Measurements from ENCODE around the gene NANS. TPM values are rescaled to one million over a fixed set of nuclear protein-coding genes. Genes with fewer than 3 reads are reported as not detected.

NANS gene
- total RNA-seq, 1 experiment from 2014 or later, result 40.4 TPM

DNA sequence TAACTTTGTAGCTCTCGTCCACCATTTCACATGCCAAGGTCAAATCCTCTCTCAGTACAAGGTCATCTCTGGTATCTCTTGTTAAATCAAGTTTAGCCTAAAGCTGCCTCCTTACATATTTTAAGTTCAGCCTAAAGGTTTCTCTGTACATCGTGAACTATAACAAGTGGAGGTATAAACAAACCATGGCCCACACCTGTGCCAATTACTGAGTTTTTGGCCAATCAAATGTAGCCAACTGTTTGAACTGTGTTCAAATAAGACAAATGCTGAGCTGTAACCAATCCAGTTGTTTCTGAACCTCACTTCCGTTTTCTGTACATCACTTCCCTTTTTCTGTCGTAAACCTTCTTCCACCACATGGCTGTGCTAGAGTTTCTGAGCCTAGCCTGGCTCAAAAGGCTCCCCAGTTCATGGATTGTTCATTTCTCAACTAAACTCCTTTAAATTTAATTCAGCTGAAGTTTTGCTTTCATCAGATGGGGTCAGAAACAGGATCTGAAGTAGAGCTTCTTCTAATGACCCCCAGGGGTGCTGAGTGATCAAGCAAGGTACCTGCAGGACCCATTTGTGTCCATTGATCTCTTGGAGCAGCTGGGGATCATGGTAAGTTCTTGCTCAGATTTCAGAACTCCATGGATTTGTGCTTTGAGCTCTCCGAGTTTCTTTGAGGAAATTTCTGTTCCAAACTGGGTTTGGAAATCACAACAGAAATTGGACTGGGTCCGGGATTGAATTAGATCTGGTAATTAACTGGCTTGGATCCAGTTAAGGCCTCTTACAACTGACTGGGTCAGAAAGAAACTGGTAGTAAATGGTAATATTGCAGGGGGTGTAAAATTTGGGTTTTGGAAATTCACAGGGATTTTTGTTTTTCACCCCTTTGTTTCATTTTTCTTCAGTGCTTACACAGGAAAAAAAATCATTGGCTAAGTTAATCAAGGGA lies 11.0 kb upstream of the NANS start:
- H4K91ac ChIP-seq (ENCODE audit: insufficient read length, low read depth, low read length), result no peak overlapping the region
- no peak overlapping the region for H3K18ac ChIP-seq (ENCODE audit: insufficient read length, low read depth, low read length)
- no peaks in the 10 kb centered on the region for H3K9me3 ChIP-seq (ENCODE audit: control insufficient read depth, low read depth, low read length)
- H3K23ac ChIP-seq (ENCODE audit: insufficient read length, low read depth, low read length), result no peak overlapping the region
- TF ChIP-seq, protein P1, sequence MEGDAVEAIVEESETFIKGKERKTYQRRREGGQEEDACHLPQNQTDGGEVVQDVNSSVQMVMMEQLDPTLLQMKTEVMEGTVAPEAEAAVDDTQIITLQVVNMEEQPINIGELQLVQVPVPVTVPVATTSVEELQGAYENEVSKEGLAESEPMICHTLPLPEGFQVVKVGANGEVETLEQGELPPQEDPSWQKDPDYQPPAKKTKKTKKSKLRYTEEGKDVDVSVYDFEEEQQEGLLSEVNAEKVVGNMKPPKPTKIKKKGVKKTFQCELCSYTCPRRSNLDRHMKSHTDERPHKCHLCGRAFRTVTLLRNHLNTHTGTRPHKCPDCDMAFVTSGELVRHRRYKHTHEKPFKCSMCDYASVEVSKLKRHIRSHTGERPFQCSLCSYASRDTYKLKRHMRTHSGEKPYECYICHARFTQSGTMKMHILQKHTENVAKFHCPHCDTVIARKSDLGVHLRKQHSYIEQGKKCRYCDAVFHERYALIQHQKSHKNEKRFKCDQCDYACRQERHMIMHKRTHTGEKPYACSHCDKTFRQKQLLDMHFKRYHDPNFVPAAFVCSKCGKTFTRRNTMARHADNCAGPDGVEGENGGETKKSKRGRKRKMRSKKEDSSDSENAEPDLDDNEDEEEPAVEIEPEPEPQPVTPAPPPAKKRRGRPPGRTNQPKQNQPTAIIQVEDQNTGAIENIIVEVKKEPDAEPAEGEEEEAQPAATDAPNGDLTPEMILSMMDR (conservative IDR thresholded peaks at IDR 0.05), result no peak
- H3K9ac ChIP-seq (ENCODE audit: extremely low read depth, insufficient read length, low read length), result no peak overlapping the region
- no peak overlapping the region for H3K27ac ChIP-seq (ENCODE audit: insufficient read length, low read depth, low read length)
- no peaks in the 10 kb centered on the region for H3K9me3 Mint-ChIP-seq
- H2BK120ac ChIP-seq (ENCODE audit: low read depth, low read length, poor library complexity, severe bottlenecking), result no peak overlapping the region
- no peak overlapping the region for H2BK20ac ChIP-seq (ENCODE audit: low read depth, low read length, poor library complexity, severe bottlenecking)
- H3K4ac ChIP-seq (ENCODE audit: low read depth, low read length), result no peak overlapping the region
- H2AFZ ChIP-seq (ENCODE audit: low read length), result no peak overlapping the region
- no peak overlapping the region for H3K4me2 ChIP-seq (ENCODE audit: insufficient read depth, insufficient read length, low read length)
- H2BK5ac ChIP-seq (ENCODE audit: insufficient read length, low read length), result no peak overlapping the region
- H3K27me3 Mint-ChIP-seq (ENCODE audit: low read depth), result peaks cover 2% of the 10 kb centered on the region; the same call in 1 of the 2 replicates
- no peaks in the 10 kb centered on the region for H3K27me3 ChIP-seq (ENCODE audit: insufficient read depth, low read length)
- no peak for DNase-seq
- no peaks in the 10 kb centered on the region for H3K79me2 ChIP-seq (ENCODE audit: insufficient read depth, low read length)
- H3K23me2 ChIP-seq (ENCODE audit: insufficient read length, low read depth, low read length, poor library complexity, severe bottlenecking), result no peaks in the 10 kb centered on the region
- no peak overlapping the region for H3K56ac ChIP-seq (ENCODE audit: insufficient read length, low read depth, low read length)
- H2AK5ac ChIP-seq (ENCODE audit: insufficient read length, low read length), result no peak overlapping the region
- H3K4me1 Mint-ChIP-seq, result no peaks in the 10 kb centered on the region
- no peaks in the 10 kb centered on the region for H4K20me1 ChIP-seq (ENCODE audit: control insufficient read depth, insufficient read depth, insufficient read length)
- no peak overlapping the region for H4K5ac ChIP-seq (ENCODE audit: insufficient read length, low read depth, low read length)
- no peaks in the 10 kb centered on the region for H3K79me1 ChIP-seq (ENCODE audit: insufficient read depth, low read depth, low read length, poor library complexity, severe bottlenecking)
- H3K14ac ChIP-seq (ENCODE audit: insufficient read depth, low read length), result no peak overlapping the region
- no peaks in the 10 kb centered on the region for H3K36me3 Mint-ChIP-seq (ENCODE audit: insufficient read depth in 1 of 3, low read depth in 3 of 3)
- no peaks in the 10 kb centered on the region; the same call in 1 of the 2 replicates for H3K4me1 ChIP-seq (ENCODE audit: insufficient read depth, low read length)
- H3K27ac Mint-ChIP-seq, result no peak overlapping the region
- no peak overlapping the region for H4K8ac ChIP-seq (replicated peaks; ENCODE audit: insufficient read length, low read depth, low read length)
- H3K4me3 Mint-ChIP-seq, result no peak overlapping the region
- H2BK15ac ChIP-seq (ENCODE audit: low read depth, low read length), result no peak overlapping the region
- no CpG with 5 or more reads among the region's 6 CpGs for WGBS (ENCODE audit: extremely low coverage, insufficient read length, low lambda C conversion rate)
- H3T11ph ChIP-seq (ENCODE audit: low read length), result no peak overlapping the region
- H2BK12ac ChIP-seq (ENCODE audit: insufficient read length, low read depth, low read length), result no peak overlapping the region
